ENCODE measurements around the gene TFB2M. TPM values are rescaled to one million over a fixed set of nuclear protein-coding genes. Genes with fewer than 3 reads are reported as not detected.

Gene TFB2M
- total RNA-seq, 1 donor from 2014 or later: 19.8 TPM

- Histone ChIP-seq H3K4me3 (ENCODE audit: low read depth, low read length) (no peak overlapping the region), H3K27me3 (ENCODE audit: control insufficient read depth, insufficient read depth, low read length) (no peaks in the 10 kb centered on the region), H3K36me3 (ENCODE audit: control insufficient read depth, insufficient read depth, low read length) (no peaks in the 10 kb centered on the region)
- no peak for DNase-seq (ENCODE audit: low read depth)
- no peak for TF ChIP-seq CTCF (IDR thresholded peaks at IDR 0.05; ENCODE audit: insufficient read depth, low read length, poor library complexity, severe bottlenecking)
These were observed 36.9 kb downstream of the TFB2M start for GRCh38 chr1:246528933-246529731.

GRCh38 chr1:246527402-246528088 lies 38.5 kb downstream of the TFB2M start:
- no peak for DNase-seq (ENCODE audit: low read depth)
- no peak for TF ChIP-seq CTCF (IDR thresholded peaks at IDR 0.05; ENCODE audit: insufficient read depth, low read length, poor library complexity, severe bottlenecking)

GRCh38 chr1:246526915-246527314 lies 39.1 kb downstream of the TFB2M start:
- TF ChIP-seq CTCF (IDR thresholded peaks at IDR 0.05; ENCODE audit: insufficient read depth, low read length, poor library complexity, severe bottlenecking): no peak
- Histone ChIP-seq H3K4me3 (ENCODE audit: low read depth, low read length) (no peak overlapping the region), H3K27me3 (ENCODE audit: control insufficient read depth, insufficient read depth, low read length) (no peaks in the 10 kb centered on the region), H3K36me3 (ENCODE audit: control insufficient read depth, insufficient read depth, low read length) (no peaks in the 10 kb centered on the region)
- no peak for DNase-seq (ENCODE audit: low read depth)

More at GRCh38 chr1:246527402-246528088, 38.5 kb downstream of the TFB2M start:
- H3K27me3 ChIP-seq (ENCODE audit: control insufficient read depth, insufficient read depth, low read length): no peaks in the 10 kb centered on the region
- H3K36me3 ChIP-seq (ENCODE audit: control insufficient read depth, insufficient read depth, low read length): no peaks in the 10 kb centered on the region
- H3K4me3 ChIP-seq (ENCODE audit: low read depth, low read length): no peak overlapping the region

GRCh38 chr1:246526380-246526779 lies 39.7 kb downstream of the TFB2M start:
- DNase-seq (ENCODE audit: low read depth): no peak
- no peaks in the 10 kb centered on the region for H3K27me3 ChIP-seq (ENCODE audit: control insufficient read depth, insufficient read depth, low read length)
- no peak for TF ChIP-seq CTCF (IDR thresholded peaks at IDR 0.05; ENCODE audit: insufficient read depth, low read length, poor library complexity, severe bottlenecking)
- no peaks in the 10 kb centered on the region for H3K36me3 ChIP-seq (ENCODE audit: control insufficient read depth, insufficient read depth, low read length)
- no peak overlapping the region for H3K4me3 ChIP-seq (ENCODE audit: low read depth, low read length)

- no peaks in the 10 kb centered on the region for H3K27me3 ChIP-seq (ENCODE audit: control insufficient read depth, insufficient read depth, low read length)
- no peak for TF ChIP-seq CTCF (IDR thresholded peaks at IDR 0.05; ENCODE audit: insufficient read depth, low read length, poor library complexity, severe bottlenecking)
- no peaks in the 10 kb centered on the region for H3K36me3 ChIP-seq (ENCODE audit: control insufficient read depth, insufficient read depth, low read length)
- DNase-seq (ENCODE audit: low read depth): no peak
- H3K4me3 ChIP-seq (ENCODE audit: low read depth, low read length): no peak overlapping the region
These were observed 46.5 kb downstream of the TFB2M start for GRCh38 chr1:246519514-246519913.
